Stimulated activated CD8-positive, alpha-beta memory T cell treated with anti-CD3 and anti-CD28 coated beads, Interleukin-4, amount 100 ng/mL, for 4 hours (primary cell): ENCODE measurements around the gene KRT23.

Source experiments
- DNase-seq, 2 donors: peaks; one replicate each; pipeline ENCODE4 v3.0.0-alpha.2; 2020; ENCODE audit warnings: low read depth in 2 of 2, low spot score in 1 of 2

The KRT23 gene

DNA sequence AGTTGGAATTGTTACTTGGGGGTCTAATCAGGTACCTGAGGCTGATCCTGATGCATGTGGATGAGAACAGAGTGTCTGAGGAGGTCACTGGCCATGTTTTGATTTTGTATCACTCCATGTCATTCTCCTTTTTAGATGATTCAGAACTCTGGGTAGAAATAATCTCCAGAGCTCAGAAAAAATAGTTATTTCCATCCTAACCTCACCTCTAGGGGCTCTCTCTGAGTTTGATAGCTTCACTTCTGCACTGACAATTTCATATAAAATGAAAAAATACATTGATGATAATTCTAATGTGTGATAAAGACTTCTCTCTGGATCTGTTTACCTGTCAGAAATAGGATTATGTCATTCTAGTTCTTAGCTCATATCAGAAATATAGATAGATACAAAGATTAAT is 64.2 kb downstream of the KRT23 start:
- DNase-seq = no peak
